Measurements from ENCODE around the gene STRN4. TPM values are rescaled to one million over a fixed set of nuclear protein-coding genes. Genes with fewer than 3 reads are reported as not detected.

The STRN4 gene
- total and polyA plus RNA-seq, 2 experiments from 2014 or later = 98.4 to 144 TPM

GRCh38 chr19:46718157-46718933, 27.9 kb downstream of the STRN4 start:
- DNase-seq (ENCODE audit: low read depth in 1 of 2, low spot score in 1 of 2) = peak in 1 of 2 donors; percentile 41
- no peak overlapping the region for H3K4me3 ChIP-seq
- no peaks in the 10 kb centered on the region for H3K9me3 ChIP-seq (ENCODE audit: low read depth)
- H3K27me3 ChIP-seq = no peaks in the 10 kb centered on the region
- no peak overlapping the region for H3K27ac ChIP-seq
- H3K4me1 ChIP-seq (ENCODE audit: low read depth) = peaks cover 12% of the 10 kb centered on the region
- TF ChIP-seq CTCF (IDR thresholded peaks at IDR 0.05; ENCODE audit: low read depth, low read length) = no peak
- peaks cover 21% of the 10 kb centered on the region for H3K36me3 ChIP-seq

- Histone ChIP-seq H3K27ac (peak overlapping the region; percentile 37), H3K9me3 (ENCODE audit: low read depth) (no peaks in the 10 kb centered on the region), H3K36me3 (peaks cover 19% of the 10 kb centered on the region), H3K4me1 (ENCODE audit: low read depth) (peaks cover 12% of the 10 kb centered on the region), H3K4me3 (peak overlapping the region; percentile 96), H3K27me3 (no peaks in the 10 kb centered on the region)
- DNase-seq (ENCODE audit: low read depth in 1 of 2, low spot score in 1 of 2) = no peak
- no peak for TF ChIP-seq CTCF (IDR thresholded peaks at IDR 0.05; ENCODE audit: low read depth, low read length)
Measured at GRCh38 chr19:46717716-46718143, 28.5 kb downstream of the STRN4 start.

GRCh38 chr19:46717034-46717715, 29.1 kb downstream of the STRN4 start, which contains the start of gene PRKD2:
TSS of gene PRKD2 (minus strand) at chr19:46717114. CDS start at chr19:46716370, 744 bp downstream.
- TF ChIP-seq CTCF (IDR thresholded peaks at IDR 0.05; ENCODE audit: low read depth, low read length) = no peak
- Histone ChIP-seq H3K4me3 (peak within 1 kb of the TSS; percentile 96), H3K4me1 (ENCODE audit: low read depth) (peaks cover 12% of the 10 kb centered on the region), H3K27ac (peak within 1 kb of the TSS; percentile 37), H3K27me3 (no peaks in the 10 kb centered on the region), H3K36me3 (peaks cover 13% of the 10 kb centered on the region), H3K9me3 (ENCODE audit: low read depth) (no peaks in the 10 kb centered on the region)
- peak; percentile 87 to 89 for DNase-seq (ENCODE audit: low read depth in 1 of 2, low spot score in 1 of 2)

- no peak for TF ChIP-seq CTCF (IDR thresholded peaks at IDR 0.05; ENCODE audit: low read depth, low read length)
- H3K4me3 ChIP-seq = peak overlapping the region; percentile 96
- H3K4me1 ChIP-seq (ENCODE audit: low read depth) = peaks cover 12% of the 10 kb centered on the region
- DNase-seq (ENCODE audit: low read depth in 1 of 2, low spot score in 1 of 2) = peak in 1 of 2 donors; percentile 33
- no peaks in the 10 kb centered on the region for H3K27me3 ChIP-seq
- peaks cover 8% of the 10 kb centered on the region for H3K36me3 ChIP-seq
- H3K9me3 ChIP-seq (ENCODE audit: low read depth) = no peaks in the 10 kb centered on the region
- peak overlapping the region; percentile 37 for H3K27ac ChIP-seq
Measured at GRCh38 chr19:46716672-46717033, 29.6 kb downstream of the STRN4 start.

- Histone ChIP-seq H3K27ac (peak overlapping the region; percentile 37), H3K9me3 (ENCODE audit: low read depth) (no peaks in the 10 kb centered on the region), H3K4me1 (ENCODE audit: low read depth) (peaks cover 12% of the 10 kb centered on the region), H3K4me3 (peak overlapping the region; percentile 96), H3K36me3 (peaks cover 3% of the 10 kb centered on the region), H3K27me3 (no peaks in the 10 kb centered on the region)
- peak; percentile 20 to 61 for DNase-seq (ENCODE audit: low read depth in 1 of 2, low spot score in 1 of 2)
- no peak for TF ChIP-seq CTCF (IDR thresholded peaks at IDR 0.05; ENCODE audit: low read depth, low read length)
Measured at GRCh38 chr19:46715975-46716671, 30.1 kb downstream of the STRN4 start.
